Measurements from ENCODE around the gene PDE6A. TPM values are rescaled to one million over a fixed set of nuclear protein-coding genes. Genes with fewer than 3 reads are reported as not detected.

The PDE6A gene
- total RNA-seq, 1 donor from 2014 or later: 0.14 TPM

DNA sequence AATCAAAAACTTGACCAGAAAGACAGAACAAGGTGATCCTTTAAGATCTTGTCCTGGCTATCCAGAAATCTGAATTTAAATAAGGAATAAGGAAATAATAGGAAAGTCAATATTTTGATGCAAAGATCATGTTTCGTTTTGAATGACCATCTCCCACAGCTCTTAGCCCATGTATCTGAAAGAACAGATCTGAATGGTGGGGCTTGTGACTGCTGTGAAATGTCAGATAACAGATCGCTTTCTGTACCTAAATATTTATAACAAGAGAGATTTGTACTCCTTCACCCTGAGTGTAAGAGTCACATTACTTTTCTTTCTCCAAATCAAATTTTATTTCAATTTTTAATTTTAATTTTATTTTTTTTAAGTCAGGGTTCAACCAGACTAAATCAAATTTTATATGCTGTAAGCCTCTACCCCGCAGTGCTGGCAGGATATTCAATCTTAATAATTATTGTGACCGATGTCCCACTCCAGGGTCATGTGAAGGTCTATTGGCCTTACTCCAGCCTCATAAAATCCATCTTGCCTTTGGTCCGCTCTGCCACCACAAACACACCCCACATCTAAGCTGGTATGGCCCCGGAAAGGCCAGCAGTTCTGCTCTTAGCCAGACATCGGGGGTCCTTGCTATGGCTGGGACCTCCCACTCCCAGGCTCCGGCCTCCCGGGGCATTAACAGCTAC lies 9.0 kb upstream of the PDE6A start:
- Histone ChIP-seq H3K27me3 (ENCODE audit: insufficient read depth, low read length) (peaks cover 7% of the 10 kb centered on the region), H2AFZ (ENCODE audit: low read depth, low read length) (no peak overlapping the region), H3K4me3 (ENCODE audit: insufficient read depth, low read depth, low read length) (no peak overlapping the region), H3K9me3 (ENCODE audit: insufficient read depth, low read depth, low read length) (no peaks in the 10 kb centered on the region), H3K4me2 (ENCODE audit: low read length) (no peak overlapping the region), H3K27ac (ENCODE audit: low read depth, low read length) (no peak overlapping the region), H3K36me3 (ENCODE audit: insufficient read depth, low read length) (no peaks in the 10 kb centered on the region), H3K79me2 (ENCODE audit: insufficient read depth, low read length) (no peaks in the 10 kb centered on the region), H4K20me1 (ENCODE audit: insufficient read depth, low read length) (no peaks in the 10 kb centered on the region), H3K4me1 (ENCODE audit: insufficient read depth, low read length) (no peaks in the 10 kb centered on the region), H3K9ac (ENCODE audit: low read length) (no peak overlapping the region)
- no peak for DNase-seq (ENCODE audit: low read depth)
- H3K27ac Mint-ChIP-seq (ENCODE audit: unreplicated experiment): no peak overlapping the region
- no peak for TF ChIP-seq CTCF (IDR thresholded peaks at IDR 0.05; ENCODE audit: insufficient read depth, low read depth, low read length)
- no peak for TF ChIP-seq EZH2 (IDR thresholded peaks at IDR 0.05; ENCODE audit: insufficient read depth, low read length)
- H3K4me3 Mint-ChIP-seq (ENCODE audit: unreplicated experiment): no peak overlapping the region
- peaks cover under 1% of the 10 kb centered on the region for H3K27me3 Mint-ChIP-seq (ENCODE audit: low read depth, unreplicated experiment)
- no peak for FAIRE-seq
- no peaks in the 10 kb centered on the region for H3K4me1 Mint-ChIP-seq (ENCODE audit: low read depth, unreplicated experiment)
- no peaks in the 10 kb centered on the region for H3K36me3 Mint-ChIP-seq (ENCODE audit: low read depth, unreplicated experiment)
- no peaks in the 10 kb centered on the region for H3K9me3 Mint-ChIP-seq (ENCODE audit: unreplicated experiment)

DNA sequence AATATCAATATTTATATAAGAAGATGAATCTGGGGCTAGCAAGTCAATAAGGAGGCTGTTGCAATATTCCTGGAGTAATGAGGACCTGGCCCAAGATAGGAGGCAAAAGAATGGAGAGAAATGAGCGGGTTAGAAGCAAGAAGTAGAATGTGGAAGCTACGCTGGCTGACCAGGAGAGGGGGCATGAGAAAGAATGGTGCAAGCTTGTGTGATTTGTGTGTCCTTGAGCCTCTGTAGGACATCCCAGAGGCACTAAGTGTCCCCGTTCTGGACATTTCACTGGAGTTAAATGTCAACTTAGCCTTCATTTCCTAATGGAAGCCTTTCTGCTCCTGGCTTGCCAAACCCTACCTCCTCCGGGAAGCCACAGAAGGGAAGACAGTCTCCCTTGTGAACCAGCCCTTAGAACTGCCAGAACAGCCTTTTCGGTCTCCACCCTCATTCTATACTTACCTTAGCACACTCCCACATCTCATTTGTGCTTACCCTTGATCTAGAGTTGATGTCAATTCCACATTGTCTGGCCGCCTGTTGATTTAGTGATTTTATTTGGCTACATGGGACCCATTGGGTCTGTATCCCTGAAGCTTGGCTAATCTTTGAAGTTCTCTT lies 6.7 kb upstream of the PDE6A start:
- Histone ChIP-seq H3K36me3 (ENCODE audit: insufficient read depth, low read length) (no peaks in the 10 kb centered on the region), H3K9me3 (ENCODE audit: insufficient read depth, low read depth, low read length) (no peaks in the 10 kb centered on the region), H3K9ac (ENCODE audit: low read length) (no peak overlapping the region), H3K4me2 (ENCODE audit: low read length) (no peak overlapping the region), H2AFZ (ENCODE audit: low read depth, low read length) (no peak overlapping the region), H3K4me1 (ENCODE audit: insufficient read depth, low read length) (no peaks in the 10 kb centered on the region), H3K4me3 (ENCODE audit: insufficient read depth, low read depth, low read length) (no peak overlapping the region), H4K20me1 (ENCODE audit: insufficient read depth, low read length) (no peaks in the 10 kb centered on the region), H3K27me3 (ENCODE audit: insufficient read depth, low read length) (peaks cover 11% of the 10 kb centered on the region), H3K27ac (ENCODE audit: low read depth, low read length) (no peak overlapping the region), H3K79me2 (ENCODE audit: insufficient read depth, low read length) (no peaks in the 10 kb centered on the region)
- Mint-ChIP-seq H3K9me3 (ENCODE audit: unreplicated experiment) (no peaks in the 10 kb centered on the region), H3K4me3 (ENCODE audit: unreplicated experiment) (no peak overlapping the region), H3K4me1 (ENCODE audit: low read depth, unreplicated experiment) (no peaks in the 10 kb centered on the region), H3K27me3 (ENCODE audit: low read depth, unreplicated experiment) (peaks cover 6% of the 10 kb centered on the region), H3K27ac (ENCODE audit: unreplicated experiment) (no peak overlapping the region), H3K36me3 (ENCODE audit: low read depth, unreplicated experiment) (no peaks in the 10 kb centered on the region)
- DNase-seq (ENCODE audit: low read depth) (no peak), FAIRE-seq (no peak)
- TF ChIP-seq EZH2 (IDR thresholded peaks at IDR 0.05; ENCODE audit: insufficient read depth, low read length): no peak
- TF ChIP-seq CTCF (IDR thresholded peaks at IDR 0.05; ENCODE audit: insufficient read depth, low read depth, low read length): no peak

GRCh38 chr5:149948993-149949392 lies 4.4 kb upstream of the PDE6A start:
- H3K27me3 ChIP-seq (ENCODE audit: insufficient read depth, low read length): peaks cover 11% of the 10 kb centered on the region
- no peak overlapping the region for H3K4me3 Mint-ChIP-seq (ENCODE audit: unreplicated experiment)
- H3K79me2 ChIP-seq (ENCODE audit: insufficient read depth, low read length): no peaks in the 10 kb centered on the region
- FAIRE-seq (no peak), DNase-seq (ENCODE audit: low read depth) (no peak)
- no peak overlapping the region for H3K27ac ChIP-seq (ENCODE audit: low read depth, low read length)
- no peaks in the 10 kb centered on the region for H3K4me1 Mint-ChIP-seq (ENCODE audit: low read depth, unreplicated experiment)
- H2AFZ ChIP-seq (ENCODE audit: low read depth, low read length): no peak overlapping the region
- no peaks in the 10 kb centered on the region for H3K4me1 ChIP-seq (ENCODE audit: insufficient read depth, low read length)
- TF ChIP-seq EZH2 (IDR thresholded peaks at IDR 0.05; ENCODE audit: insufficient read depth, low read length) (no peak), CTCF (IDR thresholded peaks at IDR 0.05; ENCODE audit: insufficient read depth, low read depth, low read length) (no peak)
- no peaks in the 10 kb centered on the region for H3K36me3 Mint-ChIP-seq (ENCODE audit: low read depth, unreplicated experiment)
- H3K27me3 Mint-ChIP-seq (ENCODE audit: low read depth, unreplicated experiment): peaks cover 6% of the 10 kb centered on the region
- H3K4me2 ChIP-seq (ENCODE audit: low read length): no peak overlapping the region
- no peak overlapping the region for H3K4me3 ChIP-seq (ENCODE audit: insufficient read depth, low read depth, low read length)
- H3K9ac ChIP-seq (ENCODE audit: low read length): no peak overlapping the region
- no peaks in the 10 kb centered on the region for H4K20me1 ChIP-seq (ENCODE audit: insufficient read depth, low read length)
- H3K36me3 ChIP-seq (ENCODE audit: insufficient read depth, low read length): no peaks in the 10 kb centered on the region
- no peak overlapping the region for H3K27ac Mint-ChIP-seq (ENCODE audit: unreplicated experiment)
- H3K9me3 Mint-ChIP-seq (ENCODE audit: unreplicated experiment): no peaks in the 10 kb centered on the region
- no peaks in the 10 kb centered on the region for H3K9me3 ChIP-seq (ENCODE audit: insufficient read depth, low read depth, low read length)
